Upper lobe of left lung (tissue), 6 donors: ENCODE measurements around the gene TENT5A. TPM values are rescaled to one million over a fixed set of nuclear protein-coding genes. Genes with fewer than 3 reads are reported as not detected.

ENCODE experiments used
- ATAC-seq, 2 donors: fragments of 200-7000 bp; cut with Tn5 transposase; one replicate each; pipeline ENCODE4 v1.9.1; 2022; ENCODE audit warnings: mild to moderate bottlenecking in 2 of 2, moderate library complexity in 2 of 2; ENCODE audit not compliant: low FRiP score in 2 of 2
- DNase-seq, 2 donors: peaks; one replicate each; pipeline ENCODE4 v3.0.0-alpha.2; 2019 to 2020
- H3K27ac ChIP-seq, 4 donors: fragments of 200-600 bp; sonication (generic); one replicate each; pipeline ENCODE4 v1.5.1; 2016 to 2019
- H3K27me3 ChIP-seq, 4 donors: fragments of 200-600 bp; sonication (generic); one replicate each; pipeline ENCODE4 v1.5.1; 2017 to 2019
- H3K36me3 ChIP-seq, 4 donors: fragments of 200-600 bp; sonication (generic); one replicate each; pipeline ENCODE4 v1.5.1; 2016 to 2019
- H3K4me1 ChIP-seq, 4 donors: fragments of 200-600 bp; sonication (generic); one replicate each; pipeline ENCODE4 v1.5.1; 2018 to 2019
- H3K4me3 ChIP-seq, 4 donors: fragments of 200-600 bp; sonication (generic); one replicate each; pipeline ENCODE4 v1.5.1; 2017 to 2019; ENCODE audit warnings: mild to moderate bottlenecking in 2 of 4, moderate library complexity in 1 of 4
- H3K9me3 ChIP-seq, 4 donors: fragments of 200-600 bp; sonication (generic); one replicate each; pipeline ENCODE4 v1.5.1; 2018 to 2019
- CTCF ChIP-seq, 6 experiments: fragments of 450-650 bp in 4 of 6; fragments of 200-600 bp in 2 of 6; sonication (generic) in 2 of 6; IDR thresholded peaks; one replicate each; pipeline ENCODE4 v1.5.1; 2016 to 2019; ENCODE audit warnings: antibody characterized with exemption in 6 of 6
- EP300 ChIP-seq, 4 donors: sonication (generic); formaldehyde crosslinking; IDR thresholded peaks; one replicate each; pipeline ENCODE4 v1.5.1; 2017; ENCODE audit warnings: antibody characterized with exemption in 4 of 4, control low read depth in 2 of 4
- POLR2A ChIP-seq, 4 donors: fragments of 450-650 bp; IDR thresholded peaks; one replicate each; pipeline ENCODE4 v1.5.1; 2016 to 2017; ENCODE audit warnings: antibody characterized with exemption in 4 of 4, mild to moderate bottlenecking in 2 of 4
- POLR2AphosphoS5 ChIP-seq, 2 donors: sonication (generic); formaldehyde crosslinking; IDR thresholded peaks; one replicate each; pipeline ENCODE4 v1.5.1; 2017; ENCODE audit warnings: antibody characterized with exemption in 2 of 2
- WGBS, 2 donors: methylation state at CpG; one replicate each; pipeline ENCODE4 v1.1.5; 2017 to 2018; 5-methylcytosine and 5-hydroxymethylcytosine counted together
- total RNA-seq, 6 donors: library from RNA; depleted of rRNA in 4 of 6; stranded (reverse); fragments of >200 nt in 4 of 6; gene quantifications; one replicate each; pipeline versions ENCODE4 v1.1.0 to v1.2.1, GENCODE V29; 2016 to 2021
- donor health status: DM: no; HTN: no; CAD: no; lungs with moderate emphysema.
- donor health status: DM: no; HTN: yes; CAD: no; lungs with severe emphysema.

Gene TENT5A
- total RNA-seq, 6 donors from 2014 or later = 9.5 to 21.9 (median 18.6) TPM

GRCh38 chr6:81774542-81774941 lies 22.1 kb upstream of the TENT5A start:
- Histone ChIP-seq H3K4me3 (no peak overlapping the region), H3K27ac (no peak overlapping the region), H3K27me3 (no peaks in the 10 kb centered on the region), H3K36me3 (no peaks in the 10 kb centered on the region), H3K4me1 (no peaks in the 10 kb centered on the region), H3K9me3 (no peaks in the 10 kb centered on the region)
- ATAC-seq (no peak), DNase-seq (no peak)
- WGBS, 2 donors = 85 to 86% methylated on average over 2 of the region's 2 CpGs
- no peak for TF ChIP-seq POLR2AphosphoS5 (IDR thresholded peaks at IDR 0.05)
- TF ChIP-seq EP300 (IDR thresholded peaks at IDR 0.05) = no peak
- no peak for TF ChIP-seq CTCF (IDR thresholded peaks at IDR 0.05)
- no peak for TF ChIP-seq POLR2A (IDR thresholded peaks at IDR 0.05)

DNA sequence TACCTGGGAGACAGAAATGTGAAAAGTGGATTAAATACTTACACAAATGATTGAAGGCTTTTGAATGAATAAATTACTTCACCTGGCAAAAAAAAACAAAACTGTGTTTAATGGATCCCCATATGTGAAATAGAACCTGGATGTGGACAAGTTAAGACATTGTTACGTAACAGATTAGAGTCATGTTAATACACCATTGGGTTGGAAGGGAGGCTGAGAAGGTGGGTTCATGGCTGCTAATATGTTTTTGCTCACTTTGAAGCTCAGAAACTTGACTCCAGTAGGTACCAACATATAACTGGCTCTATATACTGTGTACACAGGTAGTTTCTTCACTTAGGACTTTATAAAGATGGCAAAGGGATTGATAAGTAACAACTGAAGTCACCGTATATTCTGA lies 21.4 kb upstream of the TENT5A start:
- DNase-seq = no peak
- no peak overlapping the region for H3K4me3 ChIP-seq
- no peaks in the 10 kb centered on the region for H3K27me3 ChIP-seq
- H3K4me1 ChIP-seq = no peaks in the 10 kb centered on the region
- no peaks in the 10 kb centered on the region for H3K9me3 ChIP-seq
- 98% methylated on average over 2 of the region's 2 CpGs for WGBS, 2 donors
- no peak overlapping the region for H3K27ac ChIP-seq
- no peaks in the 10 kb centered on the region for H3K36me3 ChIP-seq
- TF ChIP-seq CTCF (IDR thresholded peaks at IDR 0.05) (no peak), POLR2A (IDR thresholded peaks at IDR 0.05) (no peak), EP300 (IDR thresholded peaks at IDR 0.05) (no peak), POLR2AphosphoS5 (IDR thresholded peaks at IDR 0.05) (no peak)
- ATAC-seq = no peak

GRCh38 chr6:81772741-81773140 lies 20.3 kb upstream of the TENT5A start:
- TF ChIP-seq CTCF (IDR thresholded peaks at IDR 0.05) (no peak), POLR2AphosphoS5 (IDR thresholded peaks at IDR 0.05) (no peak), EP300 (IDR thresholded peaks at IDR 0.05) (no peak), POLR2A (IDR thresholded peaks at IDR 0.05) (no peak)
- WGBS, 2 donors = 49 to 65% methylated on average over 2 of the region's 2 CpGs
- Histone ChIP-seq H3K27me3 (no peaks in the 10 kb centered on the region), H3K4me3 (no peak overlapping the region), H3K9me3 (no peaks in the 10 kb centered on the region), H3K36me3 (no peaks in the 10 kb centered on the region), H3K4me1 (peaks cover 0 to under 1% (median 0%) of the 10 kb centered on the region in 4 donors), H3K27ac (no peak overlapping the region)
- peak in 1 of 2 donors; percentile 21 for ATAC-seq
- no peak for DNase-seq

DNA sequence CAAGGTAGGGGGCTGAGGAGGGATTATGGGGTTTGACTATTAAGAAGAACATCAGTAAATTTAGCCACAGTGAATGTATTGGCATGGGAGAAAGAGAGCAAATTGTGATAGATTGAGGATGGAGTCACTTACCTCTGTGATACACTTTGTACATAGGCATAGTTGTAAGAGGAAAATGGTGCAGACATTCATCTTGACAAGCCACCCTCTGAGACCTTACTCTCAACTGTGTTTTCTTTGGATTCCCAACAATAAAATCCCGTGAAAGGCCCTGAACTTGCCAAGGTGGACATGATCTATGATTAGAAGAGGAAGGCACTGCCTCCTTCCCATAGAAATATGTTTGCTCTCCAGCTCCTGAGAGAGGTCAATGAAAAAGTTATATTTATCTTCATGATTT lies 18.6 kb upstream of the TENT5A start:
- H3K27me3 ChIP-seq = no peaks in the 10 kb centered on the region
- no peaks in the 10 kb centered on the region for H3K36me3 ChIP-seq
- DNase-seq (no peak), ATAC-seq (no peak)
- no peak for TF ChIP-seq POLR2A (IDR thresholded peaks at IDR 0.05)
- no peak for TF ChIP-seq POLR2AphosphoS5 (IDR thresholded peaks at IDR 0.05)
- TF ChIP-seq CTCF (IDR thresholded peaks at IDR 0.05) = no peak
- TF ChIP-seq EP300 (IDR thresholded peaks at IDR 0.05) = no peak
- 62 to 64% methylated on average over 1 of the region's 1 CpG for WGBS, 2 donors
- H3K9me3 ChIP-seq = no peaks in the 10 kb centered on the region
- peaks cover 8 to 15% (median 14%) of the 10 kb centered on the region in 4 donors for H3K4me1 ChIP-seq
- H3K4me3 ChIP-seq = no peak overlapping the region
- no peak overlapping the region for H3K27ac ChIP-seq

DNA sequence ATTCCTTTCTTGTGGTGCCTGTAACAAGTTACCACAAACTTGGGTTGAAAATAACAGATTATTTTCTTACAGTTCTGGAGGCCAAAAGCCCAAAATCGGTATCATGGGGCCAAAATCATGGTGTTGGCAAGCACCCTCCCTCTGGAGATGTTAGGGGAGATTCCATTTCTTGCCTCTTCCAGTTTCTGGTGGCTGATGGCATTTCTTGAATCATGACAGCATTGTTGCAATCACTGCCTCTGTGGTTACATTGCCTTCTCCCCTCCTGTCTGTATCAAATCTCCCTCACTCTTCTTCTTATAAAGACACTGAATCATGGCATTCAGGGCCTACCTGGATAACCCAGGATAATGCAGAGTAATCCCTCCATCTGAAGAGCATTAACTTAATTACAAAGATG lies 17.9 kb upstream of the TENT5A start:
- no peak for TF ChIP-seq EP300 (IDR thresholded peaks at IDR 0.05)
- no peak for TF ChIP-seq POLR2AphosphoS5 (IDR thresholded peaks at IDR 0.05)
- TF ChIP-seq POLR2A (IDR thresholded peaks at IDR 0.05) = no peak
- TF ChIP-seq CTCF (IDR thresholded peaks at IDR 0.05) = no peak
- peaks cover 8 to 16% (median 16%) of the 10 kb centered on the region in 4 donors for H3K4me1 ChIP-seq
- DNase-seq = no peak
- 72 to 93% methylated on average over 1 of the region's 1 CpG for WGBS, 2 donors
- H3K27me3 ChIP-seq = no peaks in the 10 kb centered on the region
- no peaks in the 10 kb centered on the region for H3K36me3 ChIP-seq
- H3K27ac ChIP-seq = no peak overlapping the region
- H3K4me3 ChIP-seq = no peak overlapping the region
- no peaks in the 10 kb centered on the region for H3K9me3 ChIP-seq
- ATAC-seq = no peak
